Measurements from ENCODE around the gene AEBP1. TPM values are rescaled to one million over a fixed set of nuclear protein-coding genes. Genes with fewer than 3 reads are reported as not detected.

Gene AEBP1
- total RNA-seq, 1 donor: 267 TPM

GRCh38 chr7:44075296-44076075 is 28.7 kb upstream of the AEBP1 start:
- DNase-seq (ENCODE audit: insufficient read length, low spot score, missing footprints): no peak
- H3K9me3 ChIP-seq (ENCODE audit: low read depth, low read length): no peaks in the 10 kb centered on the region
- no peak overlapping the region for H2AFZ ChIP-seq (ENCODE audit: low read length)
- no peak overlapping the region for H3K4me3 ChIP-seq (ENCODE audit: insufficient read depth, low read length)
- no peaks in the 10 kb centered on the region for H3K27me3 ChIP-seq (ENCODE audit: insufficient read depth, low read length)
- H3K4me2 ChIP-seq (ENCODE audit: insufficient read depth, low read length): no peak overlapping the region
- H3K79me2 ChIP-seq (ENCODE audit: insufficient read depth, low read length): no peaks in the 10 kb centered on the region
- no peak overlapping the region for H3K27ac ChIP-seq (ENCODE audit: low read depth, low read length)
- peaks cover 17% of the 10 kb centered on the region for H3K4me1 ChIP-seq (ENCODE audit: insufficient read depth, low read length)
- H3K36me3 ChIP-seq (ENCODE audit: insufficient read depth, low read length): peaks cover 48% of the 10 kb centered on the region
- H4K20me1 ChIP-seq (ENCODE audit: insufficient read depth, low read length): no peaks in the 10 kb centered on the region
- no peak for TF ChIP-seq CTCF (IDR thresholded peaks at IDR 0.05; ENCODE audit: extremely low read depth, low read depth, low read length)

- peaks cover 8% of the 10 kb centered on the region for H3K79me2 ChIP-seq (ENCODE audit: insufficient read depth, low read length)
- no peak overlapping the region for H2AFZ ChIP-seq (ENCODE audit: low read length)
- no peak for TF ChIP-seq CTCF (IDR thresholded peaks at IDR 0.05; ENCODE audit: extremely low read depth, low read depth, low read length)
- no peak overlapping the region for H3K27ac ChIP-seq (ENCODE audit: low read depth, low read length)
- no peaks in the 10 kb centered on the region for H4K20me1 ChIP-seq (ENCODE audit: insufficient read depth, low read length)
- no peak overlapping the region for H3K4me3 ChIP-seq (ENCODE audit: insufficient read depth, low read length)
- no peak overlapping the region for H3K4me2 ChIP-seq (ENCODE audit: insufficient read depth, low read length)
- DNase-seq (ENCODE audit: insufficient read length, low spot score, missing footprints): peak; percentile 77
- H3K36me3 ChIP-seq (ENCODE audit: insufficient read depth, low read length): peaks cover 51% of the 10 kb centered on the region
- no peaks in the 10 kb centered on the region for H3K27me3 ChIP-seq (ENCODE audit: insufficient read depth, low read length)
- no peaks in the 10 kb centered on the region for H3K9me3 ChIP-seq (ENCODE audit: low read depth, low read length)
- peaks cover 16% of the 10 kb centered on the region for H3K4me1 ChIP-seq (ENCODE audit: insufficient read depth, low read length)
Observed at GRCh38 chr7:44076101-44076895, 27.8 kb upstream of the AEBP1 start.

DNA sequence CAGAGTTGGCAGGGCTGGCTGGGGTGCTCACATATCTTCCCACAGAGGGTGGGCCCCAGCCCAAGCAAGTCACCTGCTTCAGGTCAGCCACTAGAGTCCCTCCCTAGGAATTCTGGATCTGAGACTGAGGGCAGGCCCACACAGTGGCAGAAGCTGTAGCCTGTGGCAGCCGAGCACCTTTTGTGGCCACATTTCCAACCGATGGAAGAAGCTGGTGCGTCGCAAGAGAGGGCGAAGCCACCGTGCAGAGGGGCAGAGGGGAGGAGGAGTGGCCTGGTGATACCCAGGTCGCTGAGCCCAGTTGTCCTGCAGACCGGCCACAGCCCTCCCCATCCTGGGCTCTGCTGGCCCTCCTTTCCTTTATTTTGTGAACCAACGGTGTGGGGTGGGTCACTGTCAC is 27.1 kb upstream of the AEBP1 start:
- no peaks in the 10 kb centered on the region for H3K27me3 ChIP-seq (ENCODE audit: insufficient read depth, low read length)
- no peak overlapping the region for H3K4me2 ChIP-seq (ENCODE audit: insufficient read depth, low read length)
- peak; percentile 19 for DNase-seq (ENCODE audit: insufficient read length, low spot score, missing footprints)
- TF ChIP-seq CTCF (IDR thresholded peaks at IDR 0.05; ENCODE audit: extremely low read depth, low read depth, low read length): no peak
- H3K36me3 ChIP-seq (ENCODE audit: insufficient read depth, low read length): peaks cover 51% of the 10 kb centered on the region
- no peaks in the 10 kb centered on the region for H4K20me1 ChIP-seq (ENCODE audit: insufficient read depth, low read length)
- no peaks in the 10 kb centered on the region for H3K9me3 ChIP-seq (ENCODE audit: low read depth, low read length)
- H3K4me3 ChIP-seq (ENCODE audit: insufficient read depth, low read length): no peak overlapping the region
- peaks cover 12% of the 10 kb centered on the region for H3K79me2 ChIP-seq (ENCODE audit: insufficient read depth, low read length)
- no peak overlapping the region for H3K27ac ChIP-seq (ENCODE audit: low read depth, low read length)
- peaks cover 17% of the 10 kb centered on the region for H3K4me1 ChIP-seq (ENCODE audit: insufficient read depth, low read length)
- H2AFZ ChIP-seq (ENCODE audit: low read length): no peak overlapping the region

DNA sequence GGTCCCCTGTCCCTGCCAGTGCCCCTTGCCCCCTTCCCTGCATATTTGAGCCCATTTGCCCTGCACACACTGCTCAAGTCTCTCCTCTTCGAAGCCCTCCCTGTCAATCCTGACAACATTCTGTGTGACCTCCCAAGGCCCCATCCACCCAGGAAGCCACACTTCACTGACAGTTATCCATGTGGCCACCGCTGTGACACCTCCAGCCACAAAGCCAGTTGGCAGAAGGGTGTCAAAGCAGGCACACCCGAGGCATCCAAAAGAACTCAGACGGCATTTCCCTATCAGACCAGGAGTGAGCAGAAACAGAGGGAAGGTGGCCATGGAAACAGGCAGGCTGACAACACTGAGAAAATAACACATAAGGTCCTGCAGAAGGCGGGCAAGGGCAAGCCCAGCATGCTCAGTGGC is 26.5 kb upstream of the AEBP1 start:
- peak overlapping the region; percentile 28 for H3K27ac ChIP-seq (ENCODE audit: low read depth, low read length)
- peaks cover 14% of the 10 kb centered on the region for H3K79me2 ChIP-seq (ENCODE audit: insufficient read depth, low read length)
- DNase-seq (ENCODE audit: insufficient read length, low spot score, missing footprints): peak; percentile 34
- no peak overlapping the region for H2AFZ ChIP-seq (ENCODE audit: low read length)
- H3K4me1 ChIP-seq (ENCODE audit: insufficient read depth, low read length): peaks cover 14% of the 10 kb centered on the region
- H4K20me1 ChIP-seq (ENCODE audit: insufficient read depth, low read length): no peaks in the 10 kb centered on the region
- no peak overlapping the region for H3K4me3 ChIP-seq (ENCODE audit: insufficient read depth, low read length)
- TF ChIP-seq CTCF (IDR thresholded peaks at IDR 0.05; ENCODE audit: extremely low read depth, low read depth, low read length): no peak
- no peak overlapping the region for H3K4me2 ChIP-seq (ENCODE audit: insufficient read depth, low read length)
- H3K36me3 ChIP-seq (ENCODE audit: insufficient read depth, low read length): peaks cover 51% of the 10 kb centered on the region
- no peaks in the 10 kb centered on the region for H3K9me3 ChIP-seq (ENCODE audit: low read depth, low read length)
- H3K27me3 ChIP-seq (ENCODE audit: insufficient read depth, low read length): no peaks in the 10 kb centered on the region

Data from osteoblast (primary cell).